HG03108 (cell line): ENCODE results near the gene ANAPC16.
"Not testable (repeated sequence)": the region's sequence is repeated elsewhere in the genome, so short reads cannot be mapped to it uniquely, and the experiment has no call there.

ENCODE experiments used
- ATAC-seq: cut with Tn5 transposase; IDR thresholded peaks from one replicate; pipeline ENCODE4 v1.9.1; 2021; ENCODE audit warnings: moderate library complexity; ENCODE audit not compliant: unreplicated experiment

The ANAPC16 gene

GRCh38 chr10:72211381-72211780, 4.4 kb upstream of the ANAPC16 start:
- ATAC-seq: not testable (repeated sequence)

GRCh38 chr10:72211832-72212231, 4.0 kb upstream of the ANAPC16 start:
- not testable (repeated sequence) for ATAC-seq

- peak; percentile 28 for ATAC-seq
Measured at GRCh38 chr10:72218325-72218724, 2.5 kb downstream of the ANAPC16 start.

- ATAC-seq: no peak
Measured at GRCh38 chr10:72218726-72219125, 2.9 kb downstream of the ANAPC16 start.

GRCh38 chr10:72219235-72219814, 3.5 kb downstream of the ANAPC16 start:
- ATAC-seq: no peak

GRCh38 chr10:72220637-72221036, 4.8 kb downstream of the ANAPC16 start:
- no peak for ATAC-seq

GRCh38 chr10:72221278-72221677, 5.5 kb downstream of the ANAPC16 start:
- ATAC-seq: no peak

- ATAC-seq: no peak
Measured at GRCh38 chr10:72223743-72224101, 7.9 kb downstream of the ANAPC16 start.

- ATAC-seq: not testable (repeated sequence)
Measured at GRCh38 chr10:72224191-72224590, 8.4 kb downstream of the ANAPC16 start.

- ATAC-seq: no peak
Measured at GRCh38 chr10:72226418-72227027, 10.7 kb downstream of the ANAPC16 start.

- ATAC-seq: no peak
Measured at GRCh38 chr10:72227826-72228225, 12.0 kb downstream of the ANAPC16 start.

GRCh38 chr10:72228318-72228751, 12.5 kb downstream of the ANAPC16 start:
- no peak for ATAC-seq

- no peak for ATAC-seq
Measured at GRCh38 chr10:72229261-72230251, 13.7 kb downstream of the ANAPC16 start.

- no peak for ATAC-seq
Measured at GRCh38 chr10:72233621-72234020, 17.8 kb downstream of the ANAPC16 start.

GRCh38 chr10:72234560-72235095, 18.8 kb downstream of the ANAPC16 start:
- ATAC-seq: no peak

- no peak for ATAC-seq
Measured at GRCh38 chr10:72235544-72236279, 19.9 kb downstream of the ANAPC16 start.

- no peak for ATAC-seq
Measured at GRCh38 chr10:72238392-72239175, 22.8 kb downstream of the ANAPC16 start.

- ATAC-seq: no peak
Measured at GRCh38 chr10:72239409-72239808, 23.6 kb downstream of the ANAPC16 start.

GRCh38 chr10:72240371-72240770, 24.6 kb downstream of the ANAPC16 start:
- ATAC-seq: no peak

- ATAC-seq: no peak
Measured at GRCh38 chr10:72241691-72242252, 26.0 kb downstream of the ANAPC16 start.
